Vagina (tissue), 2 donors: ENCODE measurements around the gene ATP6V1D.

Source experiments
- CTCF ChIP-seq, 3 experiments: fragments of 450-650 bp in 2 of 3; fragments of 200-600 bp in 1 of 3; sonication (generic) in 1 of 3; IDR thresholded peaks; one replicate each; pipeline ENCODE4 v1.5.1; 2017 to 2019; ENCODE audit warnings: antibody characterized with exemption in 3 of 3, mild to moderate bottlenecking in 2 of 3, moderate library complexity in 2 of 3
- POLR2A ChIP-seq, 2 donors: fragments of 450-650 bp; IDR thresholded peaks; one replicate each; pipeline ENCODE4 v1.6.1; 2017; ENCODE audit warnings: antibody characterized with exemption in 2 of 2, mild to moderate bottlenecking in 2 of 2, moderate library complexity in 2 of 2

GRCh38 chr14:67385618-67386017 is 26.0 kb upstream of the ATP6V1D start:
- TF ChIP-seq CTCF (IDR thresholded peaks at IDR 0.05) (no peak), POLR2A (IDR thresholded peaks at IDR 0.05) (no peak)
